ENCODE measurements around the gene NUDCD3. TPM values are rescaled to one million over a fixed set of nuclear protein-coding genes. Genes with fewer than 3 reads are reported as not detected.

The NUDCD3 gene
- polyA plus RNA-seq, 3 donors from 2014 or later, result 43.3 to 60.4 (median 56.3) TPM

- no peak for DNase-seq
- Mint-ChIP-seq H3K36me3 (peaks cover 0 to 25% (median 7%) of the 10 kb centered on the region in 3 donors), H3K4me3 (no peak overlapping the region), H3K4me1 (peaks cover 5 to 6% of the 10 kb centered on the region in 2 donors), H3K27me3 (ENCODE audit: low read depth in 3 of 3) (peaks cover 0 to 3% (median 2%) of the 10 kb centered on the region in 3 donors), H3K9me3 (no peaks in the 10 kb centered on the region), H3K27ac (peak overlapping the region in 1 of 6 donors; percentile 38)
Observed at GRCh38 chr7:44393238-44394111, 97.0 kb downstream of the NUDCD3 start.

GRCh38 chr7:44392618-44393010, 97.8 kb downstream of the NUDCD3 start:
- H3K36me3 Mint-ChIP-seq, result peaks cover 7 to 22% (median 10%) of the 10 kb centered on the region in 3 donors
- H3K4me1 Mint-ChIP-seq, result peaks cover 0 to 1% of the 10 kb centered on the region in 2 donors
- peak overlapping the region in 1 of 6 donors; percentile 38 for H3K27ac Mint-ChIP-seq
- H3K9me3 Mint-ChIP-seq, result no peaks in the 10 kb centered on the region
- H3K4me3 Mint-ChIP-seq, result no peak overlapping the region
- peaks cover 0 to 3% (median 0%) of the 10 kb centered on the region in 3 donors for H3K27me3 Mint-ChIP-seq (ENCODE audit: low read depth in 3 of 3)
- no peak for DNase-seq

- Mint-ChIP-seq H3K4me1 (peaks cover 0 to 1% of the 10 kb centered on the region in 2 donors), H3K27me3 (ENCODE audit: low read depth in 3 of 3) (peaks cover 0 to 3% (median 0%) of the 10 kb centered on the region in 3 donors), H3K4me3 (no peak overlapping the region), H3K9me3 (no peaks in the 10 kb centered on the region), H3K36me3 (peaks cover 9 to 26% (median 15%) of the 10 kb centered on the region in 3 donors), H3K27ac (no peak overlapping the region)
- no peak for DNase-seq
Observed at GRCh38 chr7:44391746-44392617, 98.5 kb downstream of the NUDCD3 start.

- DNase-seq, result no peak
- Mint-ChIP-seq H3K4me1 (peaks cover 0 to 1% of the 10 kb centered on the region in 2 donors), H3K27me3 (ENCODE audit: low read depth in 3 of 3) (peaks cover 0 to 3% (median 0%) of the 10 kb centered on the region in 3 donors), H3K9me3 (no peaks in the 10 kb centered on the region), H3K4me3 (no peak overlapping the region), H3K36me3 (peaks cover 9 to 25% (median 17%) of the 10 kb centered on the region in 3 donors), H3K27ac (no peak overlapping the region)
Observed at GRCh38 chr7:44391171-44391570, 99.3 kb downstream of the NUDCD3 start.

- Mint-ChIP-seq H3K4me1 (peaks cover 0 to 1% of the 10 kb centered on the region in 2 donors), H3K36me3 (peaks cover 9 to 25% (median 17%) of the 10 kb centered on the region in 3 donors), H3K27me3 (ENCODE audit: low read depth in 3 of 3) (peaks cover 0 to 3% (median 0%) of the 10 kb centered on the region in 3 donors), H3K4me3 (no peak overlapping the region), H3K9me3 (no peaks in the 10 kb centered on the region), H3K27ac (peak overlapping the region in 1 of 6 donors; percentile 50)
- no peak for DNase-seq
Observed at GRCh38 chr7:44390701-44391100, 99.8 kb downstream of the NUDCD3 start.

- no peak for DNase-seq
- Mint-ChIP-seq H3K27ac (no peak overlapping the region), H3K36me3 (peaks cover 9 to 43% (median 28%) of the 10 kb centered on the region in 3 donors)
Observed at GRCh38 chr7:44388089-44388970, 102.1 kb downstream of the NUDCD3 start.

GRCh38 chr7:44387389-44387788, 103.1 kb downstream of the NUDCD3 start:
- no peak for DNase-seq
- no peaks in the 10 kb centered on the region for H3K4me1 Mint-ChIP-seq
- no peaks in the 10 kb centered on the region for H3K9me3 Mint-ChIP-seq
- H3K4me3 Mint-ChIP-seq, result no peak overlapping the region
- H3K36me3 Mint-ChIP-seq, result peaks cover 9 to 43% (median 28%) of the 10 kb centered on the region in 3 donors
- peak overlapping the region in 1 of 6 donors; percentile 37 for H3K27ac Mint-ChIP-seq
- H3K27me3 Mint-ChIP-seq (ENCODE audit: low read depth in 3 of 3), result no peaks in the 10 kb centered on the region

More at GRCh38 chr7:44388089-44388970, 102.1 kb downstream of the NUDCD3 start:
- Mint-ChIP-seq H3K4me1 (no peaks in the 10 kb centered on the region), H3K27me3 (ENCODE audit: low read depth in 3 of 3) (peaks cover 0 to 3% (median 0%) of the 10 kb centered on the region in 3 donors), H3K9me3 (no peaks in the 10 kb centered on the region), H3K4me3 (no peak overlapping the region)

GRCh38 chr7:44386139-44386913, 104.1 kb downstream of the NUDCD3 start:
- H3K9me3 Mint-ChIP-seq, result no peaks in the 10 kb centered on the region
- peaks cover 9 to 40% (median 28%) of the 10 kb centered on the region in 3 donors for H3K36me3 Mint-ChIP-seq
- H3K27ac Mint-ChIP-seq, result peak overlapping the region in 1 of 6 donors; percentile 41
- H3K4me3 Mint-ChIP-seq, result no peak overlapping the region
- H3K4me1 Mint-ChIP-seq, result no peaks in the 10 kb centered on the region
- DNase-seq, result no peak
- no peaks in the 10 kb centered on the region for H3K27me3 Mint-ChIP-seq (ENCODE audit: low read depth in 3 of 3)

GRCh38 chr7:44385434-44386138, 104.9 kb downstream of the NUDCD3 start:
- H3K9me3 Mint-ChIP-seq, result no peaks in the 10 kb centered on the region
- H3K4me3 Mint-ChIP-seq, result no peak overlapping the region
- H3K4me1 Mint-ChIP-seq, result no peaks in the 10 kb centered on the region
- DNase-seq, result no peak
- H3K27me3 Mint-ChIP-seq (ENCODE audit: low read depth in 3 of 3), result no peaks in the 10 kb centered on the region
- H3K36me3 Mint-ChIP-seq, result peaks cover 9 to 35% (median 23%) of the 10 kb centered on the region in 3 donors
- H3K27ac Mint-ChIP-seq, result peak overlapping the region in 1 of 6 donors; percentile 14

- Mint-ChIP-seq H3K4me3 (no peak overlapping the region), H3K27ac (peak overlapping the region in 1 of 6 donors; percentile 8), H3K36me3 (peaks cover 9 to 31% (median 20%) of the 10 kb centered on the region in 3 donors), H3K27me3 (ENCODE audit: low read depth in 3 of 3) (no peaks in the 10 kb centered on the region), H3K4me1 (no peaks in the 10 kb centered on the region), H3K9me3 (no peaks in the 10 kb centered on the region)
- DNase-seq, result no peak
Observed at GRCh38 chr7:44384586-44385433, 105.6 kb downstream of the NUDCD3 start.

- no peak overlapping the region for H3K4me3 Mint-ChIP-seq
- H3K27ac Mint-ChIP-seq, result no peak overlapping the region
- H3K9me3 Mint-ChIP-seq, result no peaks in the 10 kb centered on the region
- H3K27me3 Mint-ChIP-seq (ENCODE audit: low read depth in 3 of 3), result no peaks in the 10 kb centered on the region
- H3K4me1 Mint-ChIP-seq, result peaks cover 0 to 5% of the 10 kb centered on the region in 2 donors
- H3K36me3 Mint-ChIP-seq, result peaks cover 9 to 27% (median 20%) of the 10 kb centered on the region in 3 donors
- DNase-seq, result no peak
Observed at GRCh38 chr7:44383566-44383965, 106.9 kb downstream of the NUDCD3 start.
